SU-DHL-6 (cell line): ENCODE results near the gene TTC23L.

Experiments
- EZH2phosphoT487 ChIP-seq: fragments of 200-600 bp; sonication (generic), shearing (Covaris generic); conservative IDR thresholded peaks from 2 replicates; pipeline ENCODE4 v1.6.1; 2018; ENCODE audit warnings: mild to moderate bottlenecking, antibody characterized with exemption, low read length, moderate library complexity, mixed read lengths
- TF ChIP-seq, protein P1 (sequence below): fragments of 200-600 bp; sonication (generic); IDR thresholded peaks from one replicate; pipeline ENCODE4 v1.5.1; 2017; ENCODE audit warnings: antibody characterized with exemption, mild to moderate bottlenecking, low read length, moderate library complexity; ENCODE audit not compliant: insufficient read depth, poor library complexity, severe bottlenecking

- TF ChIP-seq, protein P1, sequence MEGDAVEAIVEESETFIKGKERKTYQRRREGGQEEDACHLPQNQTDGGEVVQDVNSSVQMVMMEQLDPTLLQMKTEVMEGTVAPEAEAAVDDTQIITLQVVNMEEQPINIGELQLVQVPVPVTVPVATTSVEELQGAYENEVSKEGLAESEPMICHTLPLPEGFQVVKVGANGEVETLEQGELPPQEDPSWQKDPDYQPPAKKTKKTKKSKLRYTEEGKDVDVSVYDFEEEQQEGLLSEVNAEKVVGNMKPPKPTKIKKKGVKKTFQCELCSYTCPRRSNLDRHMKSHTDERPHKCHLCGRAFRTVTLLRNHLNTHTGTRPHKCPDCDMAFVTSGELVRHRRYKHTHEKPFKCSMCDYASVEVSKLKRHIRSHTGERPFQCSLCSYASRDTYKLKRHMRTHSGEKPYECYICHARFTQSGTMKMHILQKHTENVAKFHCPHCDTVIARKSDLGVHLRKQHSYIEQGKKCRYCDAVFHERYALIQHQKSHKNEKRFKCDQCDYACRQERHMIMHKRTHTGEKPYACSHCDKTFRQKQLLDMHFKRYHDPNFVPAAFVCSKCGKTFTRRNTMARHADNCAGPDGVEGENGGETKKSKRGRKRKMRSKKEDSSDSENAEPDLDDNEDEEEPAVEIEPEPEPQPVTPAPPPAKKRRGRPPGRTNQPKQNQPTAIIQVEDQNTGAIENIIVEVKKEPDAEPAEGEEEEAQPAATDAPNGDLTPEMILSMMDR = no peak
- TF ChIP-seq EZH2phosphoT487 = no peak
These were observed 9.3 kb downstream of the TTC23L start for GRCh38 chr5:34848230-34848629.
